GM12874 (cell line): ENCODE data around the gene SCTR.

Experiments
- CTCF ChIP-seq: IDR thresholded peaks from 2 replicates; pipeline ENCODE4 v1.5.1; 2011; ENCODE audit warnings: low read depth, mild to moderate bottlenecking, control low read depth, low read length, moderate library complexity; ENCODE audit not compliant: insufficient read depth

Gene SCTR

GRCh38 chr2:119431976-119432850 is 92.1 kb downstream of the SCTR start:
- no peak for TF ChIP-seq CTCF

- TF ChIP-seq CTCF = no peak
These were observed 92.9 kb downstream of the SCTR start, which contains the start of gene TMEM37 for GRCh38 chr2:119431155-119431975. TMEM37 (plus strand) TSS chr2:119431854; CDS start chr2:119431904, 50 bp downstream.

DNA sequence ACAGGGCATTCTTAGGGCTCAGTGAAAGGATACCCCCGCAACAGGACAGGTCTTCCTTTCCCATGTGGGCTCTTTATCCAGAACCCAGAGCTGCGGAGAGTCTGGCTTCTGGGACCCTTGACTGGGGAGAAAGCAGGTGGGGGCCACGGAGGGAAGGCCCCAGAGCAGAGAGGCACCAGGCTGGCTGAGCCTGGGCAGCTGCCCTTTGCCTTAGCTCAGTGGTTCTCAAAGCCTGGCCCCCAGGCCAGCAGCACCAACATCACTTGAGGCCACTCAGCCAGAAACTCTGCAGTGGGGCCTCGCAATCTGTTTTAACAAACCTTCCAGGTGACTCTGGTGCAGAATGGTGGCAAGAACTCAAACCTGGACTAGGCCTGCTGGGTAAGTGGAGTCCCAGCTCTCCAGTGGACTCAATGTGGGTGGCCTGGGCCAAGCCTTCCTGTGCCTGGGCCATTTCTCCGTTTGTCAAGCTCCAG is 94.2 kb downstream of the SCTR start:
- TF ChIP-seq CTCF = no peak

- no peak for TF ChIP-seq CTCF
These were observed 94.9 kb downstream of the SCTR start for GRCh38 chr2:119429225-119429981.

DNA sequence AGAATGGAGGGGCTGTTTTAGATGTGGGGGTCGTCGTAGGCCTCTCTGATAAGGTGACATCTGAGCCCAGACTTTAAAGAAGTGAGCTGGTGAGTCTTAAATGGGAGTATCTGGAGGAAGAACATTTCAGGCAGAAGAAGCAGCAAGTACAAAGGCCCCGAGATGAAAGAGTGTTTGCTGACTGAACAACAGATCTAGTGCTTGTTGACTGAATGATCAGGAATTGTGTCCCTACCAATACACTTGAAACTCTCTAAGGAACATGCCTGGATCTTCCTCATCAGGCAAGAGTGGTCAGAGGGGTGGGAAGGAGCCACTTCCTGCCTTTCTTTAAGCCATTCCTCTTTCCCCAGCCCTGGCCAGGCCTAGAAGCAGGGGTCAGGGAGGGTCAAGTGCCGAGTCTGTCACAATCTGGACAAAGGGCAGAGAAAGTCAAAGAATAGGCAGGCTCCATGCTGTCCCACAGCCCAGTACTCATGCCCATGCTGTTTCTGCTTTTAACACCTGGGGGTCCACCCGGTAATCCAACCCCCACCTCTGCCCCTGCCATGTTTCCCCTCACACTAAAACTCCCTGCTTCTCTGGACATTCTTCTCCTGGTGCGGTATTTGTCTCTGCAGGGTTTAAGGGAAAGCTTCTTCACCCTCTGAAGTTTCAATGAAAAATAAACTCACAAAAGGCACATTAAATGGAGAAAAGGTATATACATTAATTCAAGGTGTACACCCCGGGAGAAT is 95.6 kb downstream of the SCTR start:
- no peak for TF ChIP-seq CTCF

DNA sequence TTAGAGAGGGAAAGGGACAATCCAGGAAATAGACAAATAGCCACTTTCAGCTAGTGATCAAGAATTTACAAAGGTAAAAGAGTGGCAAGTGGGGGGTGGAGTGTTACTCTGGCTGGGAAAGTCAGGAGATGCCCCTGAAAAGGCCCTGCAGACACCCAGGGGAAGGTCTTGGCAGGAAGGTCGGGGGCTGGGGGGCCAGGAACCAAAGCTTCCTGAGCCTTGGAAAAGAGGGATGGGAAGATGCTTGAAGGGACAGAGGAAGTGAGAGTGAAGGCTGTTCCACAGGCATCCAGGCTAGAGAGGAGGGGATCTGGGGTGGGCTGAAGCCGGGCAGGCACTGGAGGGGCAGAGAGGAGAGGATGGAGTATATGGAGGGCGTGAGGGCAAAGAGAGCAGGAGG is 96.5 kb downstream of the SCTR start:
- TF ChIP-seq CTCF = no peak
